ENCODE measurements around the gene SHANK3.

DNA sequence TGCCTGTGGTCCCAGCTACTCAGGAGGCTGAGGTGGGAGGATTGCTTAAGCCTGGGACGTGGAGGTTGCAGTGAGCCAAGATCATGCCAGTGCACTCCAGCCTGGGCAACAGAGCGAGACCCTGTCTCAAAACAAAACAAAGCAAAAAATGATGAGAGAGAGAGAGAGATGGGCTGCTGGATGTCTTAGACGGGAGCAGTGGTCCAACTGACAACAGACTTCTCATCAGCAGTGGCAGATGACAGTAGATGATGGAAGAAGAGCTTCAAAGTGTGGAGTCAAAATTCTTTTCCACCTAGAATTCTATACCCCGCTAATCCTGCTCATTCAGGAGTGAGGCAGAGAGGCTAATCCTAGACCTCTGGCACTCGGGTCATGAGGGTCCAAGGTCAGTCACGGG is 36.4 kb downstream of the SHANK3 start:
- TF ChIP-seq TAF1 (IDR thresholded peaks at IDR 0.05; ENCODE audit: borderline replicate concordance, insufficient read depth, low read length), result no peak
- TF ChIP-seq POLR2AphosphoS5 (IDR thresholded peaks at IDR 0.05; ENCODE audit: low read depth, low read length), result no peak
